ENCODE results near the gene GSTA5.

GRCh38 chr6:52829046-52829817 lies 11.4 kb downstream of the GSTA5 start:
- TF ChIP-seq CTCF (IDR thresholded peaks at IDR 0.05) (no peak), EP300 (IDR thresholded peaks at IDR 0.05) (no peak), POLR2A (IDR thresholded peaks at IDR 0.05) (no peak)

All from ovary (tissue), 3 donors.